Esophagus squamous epithelium (tissue), 4 donors: ENCODE measurements around the gene ISCA1.

Source experiments
- CTCF ChIP-seq, 6 experiments: fragments of 450-650 bp in 4 of 6; fragments of 200-600 bp in 2 of 6; sonication (generic) in 2 of 6; IDR thresholded peaks; one replicate each; pipeline ENCODE4 v1.5.1; 2016 to 2019; ENCODE audit warnings: antibody characterized with exemption in 6 of 6, mild to moderate bottlenecking in 4 of 6, moderate library complexity in 4 of 6
- POLR2A ChIP-seq, 4 donors: fragments of 450-650 bp; IDR thresholded peaks; one replicate each; pipeline ENCODE4 v1.6.1; 2017; ENCODE audit warnings: antibody characterized with exemption in 4 of 4, mild to moderate bottlenecking in 4 of 4, moderate library complexity in 3 of 4

- TF ChIP-seq CTCF (IDR thresholded peaks at IDR 0.05) (no peak), POLR2A (IDR thresholded peaks at IDR 0.05) (no peak)
These were observed 1.8 kb downstream of the ISCA1 start for GRCh38 chr9:86280580-86280979.
